Iris pigment epithelial cell (primary cell): ENCODE results near the gene CERS1.

Experiments
- DNase-seq: peaks from one replicate; pipeline ENCODE4 v3.0.0-alpha.2; 2011; ENCODE audit warnings: low read depth

CERS1 gene, protein sequence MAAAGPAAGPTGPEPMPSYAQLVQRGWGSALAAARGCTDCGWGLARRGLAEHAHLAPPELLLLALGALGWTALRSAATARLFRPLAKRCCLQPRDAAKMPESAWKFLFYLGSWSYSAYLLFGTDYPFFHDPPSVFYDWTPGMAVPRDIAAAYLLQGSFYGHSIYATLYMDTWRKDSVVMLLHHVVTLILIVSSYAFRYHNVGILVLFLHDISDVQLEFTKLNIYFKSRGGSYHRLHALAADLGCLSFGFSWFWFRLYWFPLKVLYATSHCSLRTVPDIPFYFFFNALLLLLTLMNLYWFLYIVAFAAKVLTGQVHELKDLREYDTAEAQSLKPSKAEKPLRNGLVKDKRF

DNA sequence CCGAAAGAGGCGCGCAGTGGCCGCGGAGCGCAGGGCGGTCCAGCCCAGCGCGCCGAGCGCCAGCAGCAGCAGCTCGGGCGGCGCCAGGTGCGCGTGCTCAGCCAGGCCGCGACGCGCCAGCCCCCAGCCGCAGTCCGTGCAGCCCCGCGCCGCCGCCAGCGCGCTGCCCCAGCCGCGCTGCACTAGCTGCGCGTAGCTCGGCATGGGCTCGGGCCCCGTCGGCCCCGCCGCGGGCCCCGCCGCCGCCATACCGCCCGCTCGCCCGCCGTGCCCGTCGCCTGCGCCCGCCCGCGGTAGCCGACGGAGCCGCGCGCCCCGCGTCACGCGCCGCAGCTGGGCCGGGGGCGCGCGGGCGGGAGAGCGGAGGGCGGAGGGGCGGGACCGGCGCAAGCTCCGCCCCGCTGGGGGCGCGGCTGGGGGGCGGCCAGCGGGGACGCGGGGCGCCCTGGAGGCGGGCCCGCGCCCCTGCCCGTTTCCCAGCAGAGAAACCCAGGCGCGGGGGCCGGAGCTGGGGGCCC lies at the start of gene CERS1:
Gene CERS1, minus strand, starts transcription at position 335 of the 518 bp plus-strand sequence. Its CDS starts 86 bp downstream, at position 249.
- DNase-seq, result no peak

DNA sequence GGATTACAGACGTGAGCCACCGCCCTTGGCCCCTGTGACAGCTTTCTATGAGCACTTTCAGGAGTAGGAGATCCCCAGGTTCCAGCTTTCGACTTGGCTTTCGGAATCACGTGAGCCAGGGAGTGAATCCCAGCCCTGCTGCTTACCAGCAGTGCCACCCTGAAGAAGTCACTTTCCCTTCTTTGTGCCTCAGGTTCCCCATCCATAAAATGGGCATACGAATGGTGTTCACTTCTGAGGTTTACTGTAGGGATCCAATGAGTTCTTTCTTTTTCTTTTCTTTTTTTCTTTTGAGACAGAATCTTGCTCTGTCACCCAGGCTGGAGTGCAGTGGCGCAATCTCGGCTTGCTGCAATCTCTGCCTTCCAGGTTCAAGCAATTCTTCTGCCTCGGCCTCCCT lies 49.3 kb upstream of the CERS1 start:
- DNase-seq, result no peak

DNA sequence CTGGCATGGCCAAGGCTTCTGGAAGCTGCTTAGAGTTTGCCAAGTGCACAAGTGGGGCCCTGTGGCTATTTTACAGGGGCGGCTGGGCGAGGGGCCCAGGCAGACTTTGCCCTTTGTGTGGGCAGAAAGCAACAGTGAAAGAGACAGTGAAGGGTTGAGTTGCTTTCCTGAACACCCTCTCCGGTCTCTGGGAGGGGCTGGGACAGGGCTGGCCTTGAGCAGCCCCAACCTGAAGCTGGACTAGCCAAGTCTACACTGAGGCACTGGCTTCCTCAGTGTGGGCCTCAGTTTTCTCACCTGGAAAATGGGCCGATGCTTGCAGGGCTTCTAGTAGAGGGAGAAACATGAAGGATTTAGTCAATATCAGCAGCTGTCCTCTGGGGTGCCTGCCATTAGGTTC lies 47.5 kb upstream of the CERS1 start:
- DNase-seq, result no peak

DNA sequence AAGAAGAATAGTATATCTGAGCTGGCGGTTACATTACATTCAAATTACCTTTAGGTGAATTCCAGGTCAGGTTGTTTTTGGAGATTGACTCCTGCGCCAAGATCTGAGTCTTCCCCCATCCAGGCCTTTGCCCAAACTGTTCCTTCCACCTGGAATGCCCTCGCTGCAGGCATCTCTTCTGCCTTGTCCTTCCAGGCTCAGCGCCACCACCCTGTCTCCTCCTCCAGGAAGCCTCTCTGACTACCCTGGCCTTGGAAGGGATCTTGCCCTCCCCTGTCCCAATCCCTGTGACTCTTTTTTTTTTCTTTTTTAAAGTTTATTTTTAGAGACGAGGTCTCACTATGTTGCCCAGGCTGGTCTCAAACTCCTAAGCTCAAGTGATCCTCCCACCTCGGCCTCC lies 46.7 kb upstream of the CERS1 start:
- DNase-seq, result no peak

DNA sequence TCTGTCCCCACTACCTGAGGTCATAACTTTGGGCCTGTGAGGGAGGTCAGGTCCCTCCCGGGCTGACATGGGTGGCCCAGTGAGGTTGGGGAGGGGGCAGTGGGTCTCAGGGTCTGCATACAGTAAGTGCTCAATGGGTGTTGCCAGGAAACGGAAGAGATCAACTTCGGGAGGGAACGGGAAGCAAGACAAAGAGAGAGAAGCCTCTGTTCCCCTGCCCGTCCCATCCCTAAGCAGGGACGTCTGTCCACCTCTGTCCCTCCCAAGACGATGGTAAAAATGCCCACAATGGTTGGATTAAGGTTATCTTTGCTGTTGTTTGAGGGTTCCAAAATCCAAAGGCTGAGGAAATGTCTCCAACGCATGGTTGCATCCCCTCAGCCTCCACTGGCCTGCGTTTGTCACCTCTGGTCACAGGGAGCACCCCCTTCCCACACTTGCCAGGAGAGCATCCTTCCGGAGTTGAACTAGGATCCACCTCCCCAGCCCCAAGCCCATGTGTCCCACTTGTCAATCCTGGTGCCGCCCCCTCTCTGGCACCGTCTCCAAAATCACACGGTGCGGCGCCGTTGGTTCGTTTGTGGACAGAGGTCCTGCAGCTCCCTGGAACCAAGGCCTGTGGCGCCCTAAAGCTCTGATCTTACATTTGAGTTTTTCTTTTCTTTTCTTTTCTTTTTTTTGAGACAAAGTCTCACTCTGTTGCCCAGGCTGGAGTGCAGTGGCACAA lies 45.8 kb upstream of the CERS1 start:
- DNase-seq, result no peak

DNA sequence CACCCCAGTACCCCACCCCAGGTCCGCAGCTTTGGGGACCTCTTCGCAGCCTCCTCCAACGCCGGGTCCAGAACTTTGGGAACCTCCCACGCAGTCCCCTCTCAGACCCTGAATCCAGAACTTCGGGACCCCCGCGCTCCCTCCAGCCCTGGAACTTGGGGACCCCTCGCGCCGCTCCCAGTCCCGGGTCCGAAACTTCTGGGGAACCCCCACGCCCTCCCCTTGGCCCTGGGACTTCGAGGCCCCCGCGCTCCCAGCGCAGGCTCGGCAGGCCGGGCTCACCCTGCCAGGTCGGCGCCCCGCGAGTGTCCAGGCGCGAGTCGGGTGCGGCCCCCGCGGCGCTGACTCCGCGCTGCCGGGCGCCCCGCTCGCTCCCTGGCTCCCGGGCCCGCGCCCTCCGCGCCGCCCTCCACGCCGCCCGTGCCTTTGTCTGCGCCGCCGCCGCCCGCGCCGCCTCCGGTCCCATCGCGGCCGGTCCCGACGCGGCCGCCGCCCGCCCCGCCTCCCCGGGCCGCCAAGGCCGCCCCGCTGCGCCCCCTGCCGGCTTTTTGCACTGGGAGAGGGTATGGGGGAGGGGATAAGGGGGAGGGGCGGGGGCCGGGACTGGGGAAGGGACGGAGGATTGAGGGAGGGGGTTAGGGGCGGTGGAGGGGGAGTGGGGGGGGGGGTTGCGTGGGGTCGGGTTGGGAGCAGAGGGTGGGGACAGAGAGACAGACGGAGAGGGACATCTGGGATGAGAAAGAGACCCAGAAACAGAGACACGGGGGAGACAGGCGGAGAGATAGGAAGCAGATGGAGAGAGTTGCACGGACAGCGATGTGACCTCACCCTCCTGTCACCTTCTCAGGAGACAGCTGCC lies 45.0 kb upstream of the CERS1 start, which contains the start of gene HOMER3:
Gene HOMER3, minus strand, starts transcription at position 449 of the 859 bp plus-strand sequence. CDS start 2,235 bp downstream, outside the sequence.
- peak; percentile 43 for DNase-seq

DNA sequence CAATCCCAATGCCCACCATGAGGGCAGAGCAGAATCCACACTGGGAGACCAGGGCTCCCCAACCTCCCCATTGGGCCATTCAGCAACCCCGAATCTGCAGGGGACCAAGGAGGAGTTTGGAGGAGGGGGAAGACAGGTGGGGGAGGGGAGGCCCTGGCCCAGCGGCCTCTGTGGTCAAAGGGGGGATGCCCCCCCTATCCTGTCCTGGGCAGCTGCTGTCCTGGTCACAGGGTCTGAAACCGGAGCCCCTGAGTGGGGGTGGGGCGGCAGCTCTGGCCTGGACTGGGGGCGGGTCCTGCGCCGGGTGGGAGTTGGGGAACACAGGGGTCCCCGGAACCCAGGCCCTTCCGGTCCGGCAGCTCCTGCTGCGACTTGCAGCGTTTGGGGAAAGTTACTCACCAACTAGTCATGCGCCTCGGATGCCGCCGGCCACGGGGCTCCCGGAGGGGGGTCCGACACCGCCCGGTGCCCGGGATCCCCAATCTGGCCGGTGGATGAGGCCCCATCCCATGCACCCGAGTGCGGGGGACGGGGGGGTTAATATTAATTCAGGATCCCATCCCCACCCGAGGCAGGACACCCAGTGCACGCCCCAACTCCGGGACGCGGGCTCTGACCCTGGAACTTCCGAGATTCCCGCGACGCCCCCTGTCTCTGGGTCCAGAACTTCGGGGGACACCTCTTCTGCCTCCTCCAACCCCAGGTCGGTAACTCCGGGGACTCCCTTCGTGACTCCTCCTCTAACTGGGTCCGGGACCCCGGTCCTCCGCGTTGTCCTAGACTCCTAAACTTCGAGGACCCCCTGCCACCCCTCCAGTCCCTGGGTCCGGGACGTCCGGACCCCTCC lies 44.2 kb upstream of the CERS1 start:
- peak; percentile 54 for DNase-seq

DNA sequence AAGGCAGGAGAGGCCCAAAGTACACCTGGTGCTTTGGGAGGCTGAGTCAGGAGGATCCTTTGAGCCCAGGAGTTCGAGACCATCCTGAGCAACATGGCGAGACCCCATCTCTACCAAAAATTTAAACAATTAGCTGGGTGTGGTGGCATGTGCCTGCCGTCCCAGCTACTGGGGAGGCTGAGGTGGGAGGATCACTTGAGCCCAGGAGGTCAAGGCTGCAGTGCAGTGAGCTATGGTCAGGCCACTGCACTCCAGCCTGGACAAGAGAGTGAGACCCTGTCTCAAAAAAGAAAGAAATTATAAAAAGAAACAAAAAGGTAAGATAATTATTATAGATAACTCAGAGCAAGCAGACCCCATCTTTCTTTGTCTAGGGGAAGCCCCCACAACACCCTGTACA lies 43.2 kb upstream of the CERS1 start:
- DNase-seq, result no peak

DNA sequence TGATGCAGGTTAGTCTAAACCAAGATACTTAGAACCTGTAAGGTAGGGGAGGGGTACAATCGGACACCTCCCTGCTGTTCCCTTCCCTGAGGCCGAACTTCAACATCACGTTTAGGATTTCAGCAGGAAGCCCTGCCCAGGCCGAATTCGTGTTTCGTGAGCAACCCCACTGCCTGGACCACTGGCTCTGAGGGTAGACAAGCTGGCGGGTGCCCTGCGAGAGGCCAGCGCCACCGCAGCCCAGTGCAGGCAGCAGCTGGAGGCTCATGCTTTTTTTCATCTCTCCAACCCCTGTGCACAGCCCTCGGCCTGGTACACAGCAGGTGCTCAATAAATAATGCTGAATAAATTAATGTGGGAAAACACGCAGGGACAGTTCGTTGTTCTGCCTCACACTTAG lies 37.3 kb upstream of the CERS1 start:
- DNase-seq, result no peak

DNA sequence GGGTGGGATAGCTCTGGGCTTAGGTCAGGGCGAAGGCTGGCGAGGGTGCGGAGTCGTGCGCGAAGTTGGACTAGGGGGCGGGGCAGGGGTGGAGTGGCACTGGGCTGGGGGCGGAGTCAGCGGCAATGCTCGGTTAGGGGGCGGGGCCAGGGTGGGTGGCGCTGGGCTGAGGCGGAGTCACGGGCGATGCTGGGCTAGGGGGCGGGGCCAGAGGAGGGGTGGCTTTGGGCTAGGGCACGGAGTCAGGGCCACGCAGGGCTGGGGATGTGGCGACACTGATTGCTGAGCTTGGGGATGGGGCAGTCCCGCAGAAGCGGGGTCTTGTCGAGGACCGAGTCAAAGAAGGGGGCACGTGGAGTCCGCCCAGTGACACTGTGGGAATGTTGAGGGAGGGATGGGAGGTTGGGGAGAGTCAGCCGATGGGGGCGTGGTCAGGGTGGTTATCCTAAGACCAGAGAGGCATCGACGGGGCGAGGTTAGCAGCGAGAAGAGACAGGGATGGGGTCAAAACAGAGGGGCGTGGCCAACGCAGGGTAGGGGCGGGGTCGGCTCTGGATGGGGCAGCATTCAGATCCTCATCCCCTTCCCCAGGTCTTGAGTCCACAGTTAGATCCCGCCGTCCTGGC lies 36.4 kb upstream of the CERS1 start:
- peak; percentile 44 for DNase-seq

DNA sequence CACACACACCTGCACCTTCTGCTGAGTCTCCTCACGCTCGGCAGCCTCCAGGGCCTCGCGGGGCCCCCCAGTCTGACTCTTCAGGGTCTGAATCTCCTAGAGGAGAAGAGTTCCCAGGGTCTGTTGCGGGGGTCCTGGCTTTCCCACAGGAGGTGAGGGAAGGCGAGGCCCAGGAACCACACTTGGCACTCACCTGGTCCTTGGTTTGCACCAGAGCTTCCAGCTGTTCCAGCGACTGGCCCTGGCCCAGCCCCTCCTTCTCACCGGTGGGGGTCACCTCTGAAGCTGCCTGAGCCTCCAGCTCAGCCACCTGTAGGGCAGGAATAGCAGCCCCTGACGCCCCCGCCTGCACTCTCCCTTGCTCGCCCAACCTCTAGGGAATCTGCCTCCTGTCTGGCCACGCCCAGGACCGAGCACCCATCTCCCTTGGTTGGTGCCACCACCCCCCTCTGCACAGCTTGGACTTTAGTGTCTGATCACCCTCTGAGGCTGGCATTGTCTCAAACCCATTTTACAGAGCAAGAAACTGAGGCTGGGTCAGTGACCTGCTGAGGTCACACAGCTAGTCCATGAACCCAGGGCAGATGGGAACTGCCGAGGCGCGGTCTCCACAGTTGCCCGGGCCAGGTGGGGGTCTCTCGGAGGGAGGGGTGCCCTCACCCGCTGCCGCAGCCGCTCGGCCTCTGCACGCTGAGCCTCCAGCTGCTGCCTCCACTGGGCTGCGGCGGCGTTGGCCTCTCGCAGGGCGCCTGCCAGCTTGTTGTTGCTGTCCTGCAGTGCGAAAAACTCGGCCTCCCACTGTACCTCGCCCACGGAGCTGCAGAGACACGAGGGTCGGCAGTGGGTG lies 35.6 kb upstream of the CERS1 start:
- no peak for DNase-seq

DNA sequence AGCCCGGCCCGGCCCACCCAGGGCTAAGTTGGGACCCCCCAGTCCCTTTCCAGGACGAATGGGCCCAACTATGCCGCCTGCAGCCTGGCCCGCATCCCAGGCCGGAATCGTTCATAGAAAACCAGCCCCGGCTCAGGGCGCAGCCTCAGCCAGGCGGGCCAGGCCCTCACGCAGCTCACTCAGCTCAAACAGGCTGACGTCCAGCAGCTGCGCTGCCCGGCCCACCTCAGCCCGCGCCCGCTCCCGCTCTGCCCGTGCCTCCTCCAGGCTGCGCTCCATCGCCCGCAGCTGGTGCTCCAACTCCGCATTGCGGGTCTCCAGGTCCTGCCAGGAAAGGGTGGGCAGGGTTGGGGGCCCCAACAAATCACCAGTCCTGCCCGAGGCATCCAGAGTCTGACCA lies 33.4 kb upstream of the CERS1 start:
- DNase-seq, result no peak

DNA sequence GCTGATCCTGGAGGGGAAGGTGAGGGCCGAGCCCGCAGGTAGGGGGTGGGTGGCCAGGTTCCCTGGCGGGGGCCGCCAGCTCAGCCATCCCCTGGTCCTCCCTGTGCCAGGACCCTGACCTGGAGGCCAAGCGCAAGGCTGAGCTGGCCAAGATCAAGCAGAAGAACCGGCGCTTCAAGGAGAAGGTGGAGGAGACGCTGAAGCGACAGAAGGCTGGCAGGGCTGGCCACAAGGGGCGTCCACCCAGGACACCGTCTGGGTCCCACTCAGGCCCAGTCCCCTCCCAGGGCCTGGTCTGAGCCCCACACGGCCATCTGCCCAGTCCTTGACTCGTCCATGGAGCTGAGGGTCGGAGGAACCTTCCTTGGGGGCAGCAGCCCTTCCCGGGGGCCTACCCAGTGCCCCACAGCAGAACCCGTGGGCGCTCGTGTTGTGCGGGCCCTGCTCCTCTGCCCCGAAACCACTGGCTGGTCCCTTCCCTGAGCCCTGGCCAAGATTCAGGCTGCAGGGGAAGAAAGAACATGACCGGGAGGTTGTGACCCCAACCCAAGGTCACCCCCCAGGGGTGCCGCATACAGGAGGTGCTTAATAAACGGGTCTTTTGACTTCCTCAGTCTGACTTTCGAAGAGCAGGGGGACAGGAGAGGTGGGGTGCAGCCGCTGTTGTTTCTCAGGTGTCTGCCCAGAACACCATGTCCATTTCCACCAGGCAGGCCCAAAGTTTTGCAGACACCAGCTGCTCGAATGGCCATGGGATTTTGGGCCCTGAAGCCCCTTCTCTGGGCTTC lies 32.3 kb upstream of the CERS1 start:
- no peak for DNase-seq

DNA sequence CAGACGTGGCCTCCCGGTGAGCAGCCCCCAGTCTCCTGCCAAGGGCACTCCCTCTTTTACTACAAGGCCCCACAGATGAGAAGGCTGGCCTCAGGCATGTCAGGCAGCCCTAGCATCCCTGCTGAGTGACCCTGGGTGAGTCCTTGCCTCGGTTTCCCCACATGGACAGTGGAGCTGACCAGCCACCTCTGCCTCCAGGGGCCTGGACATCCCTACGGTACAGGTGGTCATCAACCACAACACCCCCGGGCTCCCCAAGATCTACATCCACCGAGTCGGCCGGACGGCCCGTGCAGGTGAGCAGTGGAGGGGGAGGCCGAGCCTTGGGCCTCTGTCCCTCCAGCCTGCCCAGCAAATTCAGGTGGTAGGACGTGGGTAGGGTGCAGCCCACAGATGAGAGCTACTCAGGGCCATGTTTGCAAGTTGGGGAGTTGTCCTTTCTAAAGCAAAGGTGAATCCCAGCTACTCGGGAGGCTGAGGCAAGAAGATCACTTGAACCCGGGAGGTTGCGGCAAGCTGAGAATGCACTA lies 28.8 kb upstream of the CERS1 start:
- DNase-seq, result no peak

DNA sequence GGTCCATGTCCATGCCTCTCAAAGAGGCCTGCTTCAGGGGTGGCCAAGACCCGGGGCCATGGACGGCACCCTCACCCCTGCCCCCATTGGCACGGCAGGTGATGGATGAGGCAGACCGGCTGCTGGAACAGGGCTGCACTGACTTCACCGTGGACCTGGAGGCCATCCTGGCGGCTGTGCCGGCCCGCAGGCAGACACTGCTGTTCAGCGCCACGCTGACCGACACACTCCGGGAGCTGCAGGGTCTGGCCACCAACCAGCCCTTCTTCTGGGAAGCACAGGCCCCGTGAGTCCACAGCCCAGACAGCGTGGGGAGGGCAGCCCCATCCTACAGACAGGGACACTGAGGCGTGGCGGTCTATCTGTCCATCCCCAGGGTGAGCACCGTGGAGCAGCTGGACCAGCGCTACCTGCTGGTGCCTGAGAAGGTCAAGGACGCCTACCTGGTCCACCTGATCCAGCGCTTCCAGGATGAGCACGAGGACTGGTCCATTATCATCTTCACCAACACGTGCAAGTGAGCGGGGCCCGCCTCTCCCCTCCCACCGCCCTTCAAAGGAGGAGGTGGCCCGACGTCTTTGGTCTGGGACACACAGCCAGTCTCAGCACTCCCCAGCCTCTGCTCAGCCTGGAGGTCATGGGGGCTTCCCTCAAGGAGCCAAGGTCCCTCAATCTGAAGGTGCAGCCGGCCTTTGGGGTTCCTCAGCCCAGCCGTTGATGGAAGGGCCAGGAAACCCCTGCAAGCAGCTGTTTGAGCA lies 26.4 kb upstream of the CERS1 start:
- no peak for DNase-seq

DNA sequence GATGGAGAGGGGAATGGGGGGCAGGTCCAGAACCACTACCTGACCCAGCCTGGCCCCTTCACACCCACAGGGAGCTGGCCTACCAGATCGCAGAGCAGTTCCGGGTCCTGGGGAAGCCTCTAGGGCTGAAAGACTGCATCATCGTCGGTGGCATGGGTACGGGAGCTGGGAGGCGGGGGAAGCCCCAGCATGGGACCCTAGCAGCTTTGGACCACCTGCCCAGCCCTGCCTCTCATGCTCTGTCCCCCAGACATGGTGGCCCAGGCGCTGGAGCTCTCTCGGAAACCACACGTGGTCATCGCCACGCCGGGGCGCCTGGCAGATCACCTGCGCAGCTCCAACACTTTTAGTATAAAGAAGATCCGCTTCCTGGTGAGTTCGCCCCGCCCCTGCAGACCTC lies 25.6 kb upstream of the CERS1 start:
- DNase-seq, result no peak

DNA sequence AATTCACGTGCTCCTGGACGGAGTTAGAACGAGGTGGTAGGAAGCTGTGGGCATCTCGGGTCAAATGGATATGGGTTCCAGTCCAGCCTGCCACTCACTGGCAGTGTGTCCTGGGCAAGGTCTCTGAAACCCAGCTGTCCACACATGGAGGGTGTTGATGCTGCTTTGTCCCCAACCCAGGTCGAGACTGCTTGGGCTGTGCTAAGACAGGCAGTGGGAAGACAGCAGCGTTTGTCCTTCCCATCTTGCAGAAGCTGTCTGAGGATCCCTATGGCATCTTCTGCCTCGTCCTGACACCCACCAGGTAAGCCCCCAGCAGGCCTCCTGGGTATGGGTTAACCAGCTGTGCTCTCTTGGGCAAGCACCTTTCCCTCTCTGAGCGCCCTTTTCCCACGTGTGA lies 24.4 kb upstream of the CERS1 start:
- DNase-seq, result no peak

DNA sequence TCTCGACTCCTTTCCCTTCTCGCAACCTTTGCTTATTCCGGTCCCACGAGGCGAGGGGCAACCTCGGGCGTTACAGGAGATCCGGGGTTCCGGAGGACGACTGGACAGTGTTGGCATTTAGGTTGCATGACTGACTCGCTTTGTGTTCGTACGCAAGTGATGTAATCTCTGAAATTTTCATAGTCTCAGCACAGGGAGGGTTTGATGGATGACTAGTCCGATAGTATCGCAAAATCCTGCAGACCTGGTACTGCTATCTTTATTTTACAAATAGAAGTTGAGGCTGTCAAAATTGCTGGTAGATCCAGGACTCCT lies 23.9 kb upstream of the CERS1 start:
- peak; percentile 26 for DNase-seq
